Gastroesophageal sphincter (tissue), 4 donors: ENCODE data around the gene KCTD21. TPM values are rescaled to one million over a fixed set of nuclear protein-coding genes. Genes with fewer than 3 reads are reported as not detected.

Experiments used
- ATAC-seq: fragments of 150-250 bp; one replicate; pipeline ENCODE4 v1.9.1; 2016; ENCODE audit warnings: mild to moderate bottlenecking, moderate library complexity
- H3K27ac ChIP-seq, 4 donors: fragments of 200-600 bp; sonication (generic) in 3 of 4; 1 replicate in 3 of 4; 2 replicates in 1 of 4; pipeline ENCODE4 v1.5.1; 2016 to 2019
- H3K27me3 ChIP-seq: fragments of 200-600 bp; sonication (generic); one replicate; pipeline ENCODE4 v1.5.1; 2019
- H3K36me3 ChIP-seq, 2 donors: fragments of 200-600 bp; sonication (generic); one replicate each; pipeline ENCODE4 v1.5.1; 2019; ENCODE audit warnings: control low read depth in 1 of 2
- H3K4me1 ChIP-seq, 3 donors: fragments of 200-600 bp; sonication (generic); 1 replicate in 2 of 3; 2 replicates in 1 of 3; pipeline ENCODE4 v1.5.1; 2016 to 2019; ENCODE audit warnings: control low read depth in 2 of 3
- H3K4me3 ChIP-seq, 2 donors: fragments of 200-600 bp; sonication (generic); one replicate each; pipeline ENCODE4 v1.5.1; 2019; ENCODE audit warnings: mild to moderate bottlenecking in 1 of 2, moderate library complexity in 1 of 2
- H3K9me3 ChIP-seq, 3 donors: fragments of 200-600 bp; sonication (generic); one replicate each; pipeline ENCODE4 v1.5.1; 2017 to 2019; ENCODE audit warnings: control low read depth in 2 of 3
- CTCF ChIP-seq, 4 experiments: fragments of 200-600 bp in 2 of 4; fragments of 450-650 bp in 2 of 4; sonication (generic) in 1 of 4; IDR thresholded peaks; one replicate each; pipeline ENCODE4 v1.5.1; 2017 to 2019; ENCODE audit warnings: antibody characterized with exemption in 4 of 4, mild to moderate bottlenecking in 2 of 4, moderate library complexity in 2 of 4
- EP300 ChIP-seq: sonication (generic); formaldehyde crosslinking; IDR thresholded peaks from one replicate; pipeline ENCODE4 v1.6.1; 2017; ENCODE audit warnings: antibody characterized with exemption, mild to moderate bottlenecking
- POLR2A ChIP-seq, 2 donors: fragments of 450-650 bp; IDR thresholded peaks; one replicate each; pipeline ENCODE4 v1.6.1; 2017; ENCODE audit warnings: antibody characterized with exemption in 2 of 2, mild to moderate bottlenecking in 2 of 2, moderate library complexity in 1 of 2
- POLR2AphosphoS5 ChIP-seq: sonication (generic); formaldehyde crosslinking; IDR thresholded peaks from one replicate; pipeline ENCODE4 v1.6.1; 2017; ENCODE audit warnings: antibody characterized with exemption
- WGBS, 2 donors: methylation state at CpG; one replicate each; pipeline ENCODE4 v1.1.5; 2018; ENCODE audit warnings: low coverage in 1 of 2; 5-methylcytosine and 5-hydroxymethylcytosine counted together
- total RNA-seq, 4 donors: library from RNA; depleted of rRNA; stranded (reverse); fragments of >200 nt; gene quantifications; one replicate each; pipeline ENCODE4 v1.1.0, GENCODE V29; 2016

KCTD21 gene
- total RNA-seq, 4 donors from 2014 or later: 5.7 to 18.6 (median 9.9) TPM

GRCh38 chr11:78194490-78194889 lies 6.1 kb upstream of the KCTD21 start:
- Histone ChIP-seq H3K9me3 (no peaks in the 10 kb centered on the region), H3K27me3 (no peaks in the 10 kb centered on the region), H3K4me1 (peaks cover 0 to 47% (median 13%) of the 10 kb centered on the region in 3 donors), H3K36me3 (peaks cover 0 to 30% of the 10 kb centered on the region in 2 donors), H3K27ac (no peak overlapping the region), H3K4me3 (no peak overlapping the region)
- ATAC-seq: no peak
- TF ChIP-seq EP300 (no peak), CTCF (IDR thresholded peaks at IDR 0.05) (no peak), POLR2A (IDR thresholded peaks at IDR 0.05) (no peak), POLR2AphosphoS5 (no peak)
- 90% methylated on average over 2 of the region's 3 CpGs; no CpG with 5 or more reads in 1 of the 2 donors for WGBS, 2 donors

GRCh38 chr11:78193806-78194205 lies 5.4 kb upstream of the KCTD21 start:
- 83 to 100% methylated on average over 1 to 2 of the region's 8 CpGs for WGBS, 2 donors
- Histone ChIP-seq H3K4me1 (peaks cover 0 to 54% (median 17%) of the 10 kb centered on the region in 3 donors), H3K27me3 (no peaks in the 10 kb centered on the region), H3K4me3 (no peak overlapping the region), H3K9me3 (no peaks in the 10 kb centered on the region), H3K36me3 (peaks cover 0 to 25% of the 10 kb centered on the region in 2 donors), H3K27ac (no peak overlapping the region)
- ATAC-seq: no peak
- TF ChIP-seq POLR2AphosphoS5 (no peak), CTCF (IDR thresholded peaks at IDR 0.05) (no peak), POLR2A (IDR thresholded peaks at IDR 0.05) (no peak), EP300 (no peak)

- Histone ChIP-seq H3K27me3 (no peaks in the 10 kb centered on the region), H3K27ac (no peak overlapping the region), H3K4me1 (peaks cover 0 to 54% (median 17%) of the 10 kb centered on the region in 3 donors), H3K36me3 (peaks cover 0 to 16% of the 10 kb centered on the region in 2 donors), H3K9me3 (no peaks in the 10 kb centered on the region), H3K4me3 (no peak overlapping the region)
- ATAC-seq: no peak
- 77 to 92% methylated on average over 3 to 4 of the region's 4 CpGs for WGBS, 2 donors
- TF ChIP-seq EP300 (no peak), POLR2A (IDR thresholded peaks at IDR 0.05) (no peak), CTCF (IDR thresholded peaks at IDR 0.05) (no peak), POLR2AphosphoS5 (no peak)
These were observed 4.5 kb upstream of the KCTD21 start for GRCh38 chr11:78192911-78193351.

- Histone ChIP-seq H3K9me3 (no peaks in the 10 kb centered on the region), H3K36me3 (peaks cover 0 to 9% of the 10 kb centered on the region in 2 donors), H3K27me3 (no peaks in the 10 kb centered on the region), H3K4me3 (no peak overlapping the region), H3K27ac (no peak overlapping the region), H3K4me1 (peaks cover 0 to 60% (median 17%) of the 10 kb centered on the region in 3 donors)
- 100% methylated on average over 1 of the region's 6 CpGs; no CpG with 5 or more reads in 1 of the 2 donors for WGBS, 2 donors
- no peak for ATAC-seq
- TF ChIP-seq POLR2AphosphoS5: no peak
- no peak for TF ChIP-seq POLR2A (IDR thresholded peaks at IDR 0.05)
- no peak for TF ChIP-seq CTCF (IDR thresholded peaks at IDR 0.05)
- no peak for TF ChIP-seq EP300
These were observed 3.8 kb upstream of the KCTD21 start for GRCh38 chr11:78192223-78192719.

GRCh38 chr11:78190871-78191538 lies 2.6 kb upstream of the KCTD21 start:
- Histone ChIP-seq H3K36me3 (no peaks in the 10 kb centered on the region), H3K27ac (no peak overlapping the region), H3K4me1 (peaks cover 0 to 61% (median 20%) of the 10 kb centered on the region in 3 donors), H3K27me3 (no peaks in the 10 kb centered on the region), H3K9me3 (no peaks in the 10 kb centered on the region), H3K4me3 (no peak overlapping the region)
- ATAC-seq: no peak
- TF ChIP-seq EP300 (no peak), POLR2A (IDR thresholded peaks at IDR 0.05) (no peak), POLR2AphosphoS5 (no peak), CTCF (IDR thresholded peaks at IDR 0.05) (no peak)
- WGBS, 2 donors: 59 to 95% methylated on average over 4 to 7 of the region's 14 CpGs
